ENCODE results near the gene C1QTNF4. TPM values are rescaled to one million over a fixed set of nuclear protein-coding genes. Genes with fewer than 3 reads are reported as not detected.

The C1QTNF4 gene
- total RNA-seq, 4 donors from 2014 or later, result 0.68 to 7.8 (median 1.8) TPM

- H3K4me3 ChIP-seq, result no peak overlapping the region
- no peak for TF ChIP-seq POLR2AphosphoS5 (IDR thresholded peaks at IDR 0.05)
- no peak for TF ChIP-seq CTCF (IDR thresholded peaks at IDR 0.05)
- TF ChIP-seq POLR2A (IDR thresholded peaks at IDR 0.05), result no peak
- no peak for TF ChIP-seq EP300 (IDR thresholded peaks at IDR 0.05; ENCODE audit: low read depth)
These were observed 9.1 kb upstream of the C1QTNF4 start for GRCh38 chr11:47603295-47603694.

GRCh38 chr11:47599902-47600301 lies 5.7 kb upstream of the C1QTNF4 start:
- Histone ChIP-seq H3K4me1 (no peaks in the 10 kb centered on the region), H3K27ac (no peak overlapping the region), H3K36me3 (no peaks in the 10 kb centered on the region), H3K27me3 (peaks cover 8% of the 10 kb centered on the region), H3K4me3 (no peak overlapping the region), H3K9me3 (no peaks in the 10 kb centered on the region)
- 71% methylated on average over 4 of the region's 4 CpGs; no CpG with 5 or more reads in 1 of the 2 donors for WGBS, 2 donors (ENCODE audit: low coverage in 1 of 2)
- TF ChIP-seq CTCF (IDR thresholded peaks at IDR 0.05) (no peak), EP300 (IDR thresholded peaks at IDR 0.05; ENCODE audit: low read depth) (no peak), POLR2AphosphoS5 (IDR thresholded peaks at IDR 0.05) (no peak), POLR2A (IDR thresholded peaks at IDR 0.05) (no peak)
- DNase-seq, result no peak
- intact Hi-C loops (cut with DNase I; ENCODE audit: low total_unique reads), result no loop called here
- in situ Hi-C loops (cut with MboI; ENCODE audit: low pct_ligation_motif_present in 1 of 4, low pct_unique_long_range_greater_than_20kb in 1 of 4, low sequenced_read_pairs in 3 of 4), result no loop called here

More at GRCh38 chr11:47603295-47603694, 9.1 kb upstream of the C1QTNF4 start:
- 94 to 95% methylated on average over 2 to 4 of the region's 4 CpGs for WGBS, 2 donors (ENCODE audit: low coverage in 1 of 2)
- Histone ChIP-seq H3K27ac (no peak overlapping the region), H3K4me1 (no peaks in the 10 kb centered on the region), H3K27me3 (no peaks in the 10 kb centered on the region), H3K36me3 (no peaks in the 10 kb centered on the region), H3K9me3 (no peaks in the 10 kb centered on the region)
- intact Hi-C loops (cut with DNase I; ENCODE audit: low total_unique reads) (no loop called here), in situ Hi-C loops (cut with MboI; ENCODE audit: low pct_ligation_motif_present in 1 of 4, low pct_unique_long_range_greater_than_20kb in 1 of 4, low sequenced_read_pairs in 3 of 4) (no loop called here)
- DNase-seq, result no peak

DNA sequence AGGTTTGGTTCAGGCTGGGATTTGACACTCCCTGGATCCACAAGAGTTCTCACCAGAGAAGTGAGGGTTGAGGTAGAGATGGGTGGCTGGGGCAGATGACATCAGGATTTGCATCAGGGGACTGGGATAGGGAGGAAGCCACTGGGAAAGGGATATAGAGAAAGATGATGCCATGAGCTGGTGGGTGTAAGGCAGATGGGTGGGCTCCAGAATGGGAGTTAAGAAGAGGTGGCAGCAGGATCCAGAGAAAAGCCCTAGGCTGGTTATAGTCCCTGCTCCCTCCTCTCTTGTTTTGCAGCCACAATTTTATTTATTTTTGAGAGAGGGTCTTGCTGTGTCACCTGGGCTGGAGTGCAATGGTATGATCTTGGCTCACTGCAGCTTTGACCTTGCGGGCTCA lies 1.8 kb upstream of the C1QTNF4 start:
- no peak for DNase-seq
- Histone ChIP-seq H3K27me3 (peaks cover 44% of the 10 kb centered on the region), H3K4me3 (no peak overlapping the region), H3K27ac (no peak overlapping the region), H3K9me3 (no peaks in the 10 kb centered on the region), H3K4me1 (peaks cover 0 to 12% (median 8%) of the 10 kb centered on the region in 4 donors), H3K36me3 (no peaks in the 10 kb centered on the region)
- intact Hi-C loops (cut with DNase I; ENCODE audit: low total_unique reads) (no loop called here), in situ Hi-C loops (cut with MboI; ENCODE audit: low pct_ligation_motif_present in 1 of 4, low pct_unique_long_range_greater_than_20kb in 1 of 4, low sequenced_read_pairs in 3 of 4) (no loop called here)
- WGBS, 2 donors (ENCODE audit: low coverage in 1 of 2), result 94% methylated on average over 1 of the region's 1 CpG; no CpG with 5 or more reads in 1 of the 2 donors
- TF ChIP-seq POLR2AphosphoS5 (IDR thresholded peaks at IDR 0.05) (no peak), POLR2A (IDR thresholded peaks at IDR 0.05) (no peak), EP300 (IDR thresholded peaks at IDR 0.05; ENCODE audit: low read depth) (no peak), CTCF (IDR thresholded peaks at IDR 0.05) (no peak)

DNA sequence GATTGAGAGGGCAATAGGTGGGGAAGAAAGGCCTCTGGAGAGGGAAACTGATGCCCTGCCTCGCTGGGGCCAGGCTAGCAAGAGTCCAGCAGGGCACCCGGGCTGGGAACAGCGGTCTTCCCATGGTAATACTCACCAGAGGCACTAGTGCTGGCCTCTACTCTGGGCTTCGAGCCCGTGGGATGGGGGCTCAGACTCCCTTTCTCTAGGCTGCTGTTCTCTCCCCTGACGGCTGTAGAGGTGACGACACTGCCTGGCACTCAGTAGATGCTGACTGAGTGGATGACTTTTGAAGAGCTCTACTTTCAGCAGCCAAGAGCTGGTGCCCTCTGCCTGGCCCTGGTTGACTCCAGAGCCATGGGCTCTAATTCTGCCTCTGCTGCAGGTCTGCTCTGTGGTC lies 818 bp upstream of the C1QTNF4 start:
- in situ Hi-C loops (cut with MboI; ENCODE audit: low pct_ligation_motif_present in 1 of 4, low pct_unique_long_range_greater_than_20kb in 1 of 4, low sequenced_read_pairs in 3 of 4), result no loop called here
- no peaks in the 10 kb centered on the region for H3K36me3 ChIP-seq
- H3K4me3 ChIP-seq, result no peak overlapping the region
- TF ChIP-seq CTCF (IDR thresholded peaks at IDR 0.05) (no peak), POLR2AphosphoS5 (IDR thresholded peaks at IDR 0.05) (no peak), EP300 (IDR thresholded peaks at IDR 0.05; ENCODE audit: low read depth) (no peak), POLR2A (IDR thresholded peaks at IDR 0.05) (no peak)
- DNase-seq, result no peak
- intact Hi-C loops (cut with DNase I; ENCODE audit: low total_unique reads), result no loop called here
- peaks cover 0 to 12% (median 8%) of the 10 kb centered on the region in 4 donors for H3K4me1 ChIP-seq
- no peaks in the 10 kb centered on the region for H3K9me3 ChIP-seq
- no peak overlapping the region for H3K27ac ChIP-seq
- 60% methylated on average over 7 of the region's 7 CpGs; no CpG with 5 or more reads in 1 of the 2 donors for WGBS, 2 donors (ENCODE audit: low coverage in 1 of 2)
- H3K27me3 ChIP-seq, result peaks cover 52% of the 10 kb centered on the region

Data from transverse colon (tissue), 4 donors.